H1 (cell line): ENCODE data around the gene AQP6. TPM values are rescaled to one million over a fixed set of nuclear protein-coding genes. Genes with fewer than 3 reads are reported as not detected.

Source experiments
- CTCF ChIA-PET: fragments of 300-600 bp; sonication (Branson Sonifier 250); formaldehyde crosslinking; loops from one replicate; lab custom pipeline; 2021; ENCODE audit not compliant: partially characterized antibody; lab: Charles Lee
- POLR2A ChIA-PET: fragments of 300-600 bp; sonication (Branson Sonifier 250); formaldehyde crosslinking; loops from one replicate; lab custom pipeline; 2021; ENCODE audit warnings: inconsistent platforms; ENCODE audit not compliant: partially characterized antibody; lab: Charles Lee
- DNase-seq, 2 experiments: peaks; one replicate each; pipeline versions ENCODE4 v3.0.0 to v3.0.0-alpha.2; 2010 to 2022; ENCODE audit warnings: low spot score in 2 of 2, low read depth in 1 of 2, mixed read lengths in 1 of 2
- FAIRE-seq: peaks from 2 replicates; lab custom pipeline; 2011; peaks lifted over from hg19 to GRCh38; lab: Jason Lieb, UNC
- H2AFZ ChIP-seq: 2 replicates; pipeline ENCODE4 v1.8.1; 2012; ENCODE audit warnings: low read length, inconsistent platforms
- H2AK5ac ChIP-seq: 2 replicates; pipeline ENCODE4 v1.6.1; 2013; ENCODE audit warnings: low read depth, low read length
- H2BK120ac ChIP-seq: replicated peaks from 2 replicates; pipeline ENCODE3; 2013; ENCODE audit warnings: low read depth, low read length, inconsistent platforms
- H2BK12ac ChIP-seq: 2 replicates; pipeline ENCODE4 v1.6.1; 2013; ENCODE audit warnings: low read depth, low read length
- H2BK15ac ChIP-seq: 2 replicates; pipeline ENCODE4 v1.6.1; 2013; ENCODE audit warnings: low read length
- H2BK20ac ChIP-seq: 2 replicates; pipeline ENCODE4 v1.6.1; 2013; ENCODE audit warnings: low read length
- H2BK5ac ChIP-seq: 2 replicates; pipeline ENCODE4 v1.6.1; 2013; ENCODE audit warnings: low read depth, low read length
- H3K14ac ChIP-seq: 2 replicates; pipeline ENCODE4 v1.6.1; 2013; ENCODE audit warnings: inconsistent platforms; ENCODE audit not compliant: insufficient read length
- H3K18ac ChIP-seq: 2 replicates; pipeline ENCODE4 v1.6.1; 2013; ENCODE audit warnings: low read length; ENCODE audit errors: extremely low read depth
- H3K23ac ChIP-seq: 2 replicates; pipeline ENCODE4 v1.6.1; 2013; ENCODE audit warnings: inconsistent platforms; ENCODE audit not compliant: insufficient read length
- H3K23me2 ChIP-seq: 2 replicates; pipeline ENCODE4 v1.6.1; 2013; ENCODE audit warnings: low read depth, low read length
- H3K27ac ChIP-seq: 2 replicates; pipeline ENCODE4 v1.6.1; 2011; ENCODE audit warnings: low read depth, low read length, inconsistent platforms
- H3K27me3 ChIP-seq, 4 experiments: replicated peaks in 1 of 4; 1 replicate in 1 of 4; 2 replicates in 3 of 4; pipeline versions ENCODE4 v1.6.1 to v1.8.1; 2011 to 2013; ENCODE audit warnings: low read length in 3 of 4, mild to moderate bottlenecking in 3 of 4, inconsistent platforms in 2 of 4, mixed read lengths in 2 of 4, moderate library complexity in 1 of 4; ENCODE audit not compliant: control insufficient read depth in 3 of 4, insufficient read depth in 3 of 4; ENCODE audit errors: extremely low read depth in 1 of 4
- H3K36me3 ChIP-seq, 4 experiments: 2 replicates each; pipeline versions ENCODE4 v1.6.1 to v1.8.1; 2011 to 2013; ENCODE audit warnings: mild to moderate bottlenecking in 4 of 4, low read length in 3 of 4, moderate library complexity in 2 of 4, control low read depth in 1 of 4, inconsistent platforms in 1 of 4; ENCODE audit not compliant: insufficient read depth in 4 of 4, control insufficient read depth in 2 of 4
- H3K4ac ChIP-seq: replicated peaks from 2 replicates; pipeline ENCODE3; 2013; ENCODE audit warnings: low read length, low read depth, mixed read lengths, inconsistent platforms; ENCODE audit not compliant: insufficient read length
- H3K4me1 ChIP-seq, 4 experiments: replicated peaks in 1 of 4; 1 replicate in 1 of 4; 2 replicates in 3 of 4; pipeline versions ENCODE4 v1.6.1 to v1.8.1; 2011 to 2013; ENCODE audit warnings: low read length in 3 of 4, inconsistent platforms in 2 of 4, mixed read lengths in 1 of 4; ENCODE audit not compliant: insufficient read depth in 4 of 4, control insufficient read depth in 3 of 4
- H3K4me2 ChIP-seq, 2 experiments: 2 replicates each; pipeline versions ENCODE4 v1.6.1 to v1.8.1; 2011 to 2013; ENCODE audit warnings: low read depth in 2 of 2, low read length in 2 of 2, control low read depth in 1 of 2, inconsistent platforms in 1 of 2, mild to moderate bottlenecking in 1 of 2; ENCODE audit not compliant: insufficient read depth in 1 of 2
- H3K4me3 ChIP-seq, 4 experiments: fragments of 200-600, 300-600 bp in 1 of 4; sonication (generic), shearing (Covaris generic), sonication (Bioruptor Twin) in 1 of 4; 2 replicates each; pipeline versions ENCODE4 v1.5.1 to v1.8.1; 2011 to 2016; ENCODE audit warnings: low read length in 4 of 4, low read depth in 3 of 4, control low read depth in 2 of 4, inconsistent platforms in 2 of 4, mild to moderate bottlenecking in 2 of 4, mixed read lengths in 1 of 4, moderate library complexity in 1 of 4; ENCODE audit not compliant: insufficient read depth in 2 of 4; ENCODE audit errors: extremely low read depth in 1 of 4
- H3K56ac ChIP-seq: replicated peaks from 2 replicates; pipeline ENCODE3; 2013; ENCODE audit warnings: low read depth, mild to moderate bottlenecking, mixed read lengths, low read length, inconsistent platforms; ENCODE audit not compliant: insufficient read length
- H3K79me1 ChIP-seq: 2 replicates; pipeline ENCODE4 v1.6.1; 2013; ENCODE audit warnings: low read depth, low read length, control low read depth
- H3K79me2 ChIP-seq, 2 experiments: 2 replicates each; pipeline versions ENCODE4 v1.6.1 to v1.8.1; 2012 to 2013; ENCODE audit warnings: low read length in 2 of 2, mild to moderate bottlenecking in 2 of 2, inconsistent platforms in 1 of 2; ENCODE audit not compliant: insufficient read depth in 2 of 2, control insufficient read depth in 1 of 2
- H3K9ac ChIP-seq, 4 experiments: replicated peaks in 1 of 4; 1 replicate in 1 of 4; 2 replicates in 3 of 4; pipeline versions ENCODE4 v1.6.1 to v1.8.1; 2011 to 2013; ENCODE audit warnings: low read depth in 3 of 4, low read length in 3 of 4, control low read depth in 2 of 4, mild to moderate bottlenecking in 2 of 4, moderate library complexity in 2 of 4, inconsistent platforms in 1 of 4; ENCODE audit errors: extremely low read depth in 1 of 4
- H3K9me3 ChIP-seq, 2 experiments: 2 replicates each; pipeline versions ENCODE4 v1.6.1 to v1.8.1; 2012 to 2013; ENCODE audit warnings: mild to moderate bottlenecking in 2 of 2, moderate library complexity in 2 of 2, control low read depth in 1 of 2, inconsistent platforms in 1 of 2, low read depth in 1 of 2, low read length in 1 of 2, mixed read lengths in 1 of 2; ENCODE audit not compliant: insufficient read depth in 2 of 2
- H4K20me1 ChIP-seq, 2 experiments: replicated peaks in 1 of 2; 2 replicates each; pipeline versions ENCODE3 to v1.8.1; 2011 to 2013; ENCODE audit warnings: inconsistent platforms in 2 of 2, low read length in 2 of 2, mild to moderate bottlenecking in 1 of 2; ENCODE audit not compliant: insufficient read depth in 2 of 2, control insufficient read depth in 1 of 2
- H4K5ac ChIP-seq: 2 replicates; pipeline ENCODE4 v1.6.1; 2013; ENCODE audit warnings: low read length, low read depth, mixed read lengths, inconsistent platforms; ENCODE audit not compliant: insufficient read length
- H4K8ac ChIP-seq: 2 replicates; pipeline ENCODE4 v1.8.0; 2013; ENCODE audit warnings: mild to moderate bottlenecking, moderate library complexity, low read length, inconsistent platforms; ENCODE audit not compliant: insufficient read depth; ENCODE audit errors: extremely low read depth
- H4K91ac ChIP-seq: replicated peaks from 2 replicates; pipeline ENCODE3; 2013; ENCODE audit warnings: low read length, mixed read lengths, inconsistent platforms; ENCODE audit not compliant: insufficient read length
- BACH1 ChIP-seq: IDR thresholded peaks from 2 replicates; pipeline ENCODE4 v1.6.1; 2012; ENCODE audit warnings: low read length, improper control_type of control experiment
- EP300 ChIP-seq, 2 experiments: IDR thresholded peaks; 1 replicate in 1 of 2; 2 replicates in 1 of 2; pipeline ENCODE4 v1.6.1; 2011 to 2012; ENCODE audit warnings: low read depth in 2 of 2, low read length in 2 of 2, mild to moderate bottlenecking in 2 of 2, borderline replicate concordance in 1 of 2, inconsistent platforms in 1 of 2, moderate library complexity in 1 of 2
- JUND ChIP-seq: IDR thresholded peaks from 2 replicates; pipeline ENCODE4 v1.6.1; 2011; ENCODE audit warnings: mild to moderate bottlenecking, improper control_type of control experiment, low read length
- POLR2A ChIP-seq, 2 experiments: IDR thresholded peaks; 1 replicate in 1 of 2; 2 replicates in 1 of 2; pipeline ENCODE4 v1.6.1; 2011; ENCODE audit warnings: low read depth in 2 of 2, low read length in 2 of 2, mild to moderate bottlenecking in 2 of 2; ENCODE audit errors: control extremely low read depth in 1 of 2
- SP1 ChIP-seq: IDR thresholded peaks from 2 replicates; pipeline ENCODE4 v1.6.1; 2011; ENCODE audit warnings: low read depth, low read length
- SUZ12 ChIP-seq: fragments of 200-600 bp; sonication (generic); IDR thresholded peaks from 2 replicates; pipeline ENCODE4 v1.6.1; 2012; ENCODE audit warnings: mild to moderate bottlenecking, inconsistent platforms, low read length, moderate library complexity, mixed read lengths
- TAF1 ChIP-seq: IDR thresholded peaks from 2 replicates; pipeline ENCODE4 v1.6.1; 2011; ENCODE audit warnings: mild to moderate bottlenecking, low read depth, low read length
- WGBS, 2 experiments: shearing (Covaris generic) in 1 of 2; methylation state at CpG; one replicate each; pipeline versions ENCODE4 v1.1.6 to v1.1.7; 2013 to 2015; ENCODE audit warnings: low lambda C conversion rate in 2 of 2, mixed read lengths in 2 of 2, inconsistent platforms in 1 of 2, low coverage in 1 of 2, missing lambda C conversion rate in 1 of 2; ENCODE audit not compliant: insufficient replicate concordance in 2 of 2, insufficient coverage in 1 of 2, insufficient read length in 1 of 2; ENCODE audit errors: extremely low coverage in 1 of 2, missing lambda C conversion rate in 1 of 2; 5-methylcytosine and 5-hydroxymethylcytosine counted together
- polyA plus RNA-seq, 7 experiments: library from polyadenylated mRNA; depleted of rRNA in 3 of 7; stranded (reverse) in 5 of 7; unstranded in 2 of 7; fragments of >200 nt in 5 of 7; fragments of 200-250 nt in 2 of 7; gene quantifications; 1 replicate in 5 of 7; 2 replicates in 1 of 7; 4 replicates in 1 of 7; pipeline versions ENCODE4 v1.2.1 to v1.2.3, GENCODE V29; 2011 to 2013; ENCODE audit warnings: missing spikeins in 2 of 7, mixed read lengths in 2 of 7
- total RNA-seq: library from RNA; stranded (reverse); fragmentation: NEBNext Ultra II Directional; extraction: Animal tissue kit (Norgen Biotek cat#: 25700); gene quantifications from 2 replicates; pipeline ENCODE4 v1.2.1, GENCODE V29; 2021

The AQP6 gene
- total and polyA plus RNA-seq, 2 of the 8 experiments (the other 6 are each of a cell fraction or from before 2014, with no cell fraction given): 0.03 to 0.17 TPM

DNA sequence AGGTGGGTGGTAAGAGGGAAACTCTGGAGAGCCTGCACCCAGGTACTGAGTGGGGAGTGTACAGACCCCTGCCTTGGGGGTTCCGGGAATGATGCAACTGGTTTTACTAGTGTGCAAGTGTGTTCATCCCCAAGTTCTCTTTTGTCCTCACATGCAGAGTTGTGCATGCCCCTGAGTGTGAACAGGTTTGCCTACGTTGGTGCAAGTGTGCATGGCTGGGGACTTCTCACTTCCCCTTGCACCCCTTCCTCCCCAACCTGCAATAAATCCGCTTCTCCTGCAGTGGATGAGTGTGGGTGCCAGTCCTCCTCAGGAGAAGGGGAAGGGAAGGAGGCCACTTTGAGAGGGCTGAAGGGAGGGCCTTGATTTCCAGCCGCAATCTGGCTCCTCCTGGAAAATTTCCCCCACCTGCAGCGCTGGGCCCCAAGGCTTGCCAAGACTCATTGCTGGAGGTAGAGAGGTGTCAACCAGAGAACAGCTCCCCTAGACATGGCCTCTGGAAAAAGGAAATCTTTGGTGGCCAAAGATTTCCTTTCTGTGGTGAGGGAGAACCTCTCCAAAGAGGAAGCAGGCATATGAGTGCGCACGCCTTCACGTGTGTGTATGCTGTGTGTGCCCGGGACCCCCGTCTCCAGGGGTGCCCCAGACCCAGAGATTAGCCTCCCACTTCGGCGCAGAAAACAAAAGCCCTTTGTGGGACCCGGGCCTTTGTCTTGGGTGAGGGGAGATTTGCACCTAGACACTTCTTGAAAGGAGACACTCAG, 16.7 kb upstream of the AQP6 start:
- FAIRE-seq: no peak
- peak overlapping the region in 1 of 2 experiments; percentile 47; a peak in 2 of 4 replicates for H3K4me2 ChIP-seq
- H3K18ac ChIP-seq: peak overlapping the region; percentile 71

More for the DNA sequence above, 16.7 kb upstream of the AQP6 start:
- H3K27ac ChIP-seq: no peak overlapping the region
- peaks cover 4 to 21% (median 16%) of the 10 kb centered on the region in 4 experiments for H3K4me1 ChIP-seq
- no peak for DNase-seq
- no peaks in the 10 kb centered on the region for H3K79me1 ChIP-seq
- H3K9me3 ChIP-seq: no peaks in the 10 kb centered on the region
- H2AK5ac ChIP-seq: peak overlapping the region; percentile 83
- H3K4me3 ChIP-seq: peak overlapping the region in 1 of 4 experiments; percentile 46; a peak in 1 of 8 replicates
- H3K27me3 ChIP-seq: peaks cover 11 to 48% (median 40%) of the 10 kb centered on the region in 4 experiments
- H3K4ac ChIP-seq: no peak overlapping the region
- no peak overlapping the region for H2BK5ac ChIP-seq
- H4K5ac ChIP-seq: no peak overlapping the region
- H4K91ac ChIP-seq: peak overlapping the region; percentile 50
- peak overlapping the region; percentile 40; the same call in 1 of the 2 replicates for H2BK20ac ChIP-seq
- ChIA-PET CTCF (interaction anchor here (0.6 to 7.8 kb wide), 13 partner anchors 10 to 113 kb away, joined by 3 to 86 read pairs (median 4); no protein-coding TSS in a partner anchor), POLR2A (interaction anchor here (1.1 to 1.5 kb wide), 2 partner anchors 10 to 129 kb away, joined by 3 to 5 read pairs; no protein-coding TSS in a partner anchor)
- no peaks in the 10 kb centered on the region for H3K36me3 ChIP-seq
- H3K79me2 ChIP-seq: no peaks in the 10 kb centered on the region
- no peak overlapping the region for H3K56ac ChIP-seq
- no peak overlapping the region for H4K8ac ChIP-seq
- no peak overlapping the region for H2BK120ac ChIP-seq
- H3K14ac ChIP-seq: no peak overlapping the region
- no peak overlapping the region for H3K23ac ChIP-seq
- 0 out of 2 replicates have a peak overlapping the region, but pooled peaks have one; percentile 49 for H2AFZ ChIP-seq
- peaks cover 2% of the 10 kb centered on the region; the same call in 1 of the 2 replicates for H3K23me2 ChIP-seq
- peak overlapping the region; percentile 88 for H2BK15ac ChIP-seq
- peak overlapping the region; percentile 80; the same call in 1 of the 2 replicates for H2BK12ac ChIP-seq
- no peaks in the 10 kb centered on the region for H4K20me1 ChIP-seq
- no peak overlapping the region for H3K9ac ChIP-seq
- WGBS, 2 experiments: 78% methylated on average over 12 of the region's 13 CpGs; no CpG with 5 or more reads in 1 of the 2 experiments
- TF ChIP-seq SUZ12 (0 out of 2 replicates have a peak, but pooled peaks have one; percentile 2), POLR2A (IDR thresholded peaks at IDR 0.05; ENCODE audit: control extremely low read depth in 1 of 2, low read depth in 2 of 2, low read length in 2 of 2) (no peak), SP1 (no peak), BACH1 (no peak), TAF1 (no peak), EP300 (IDR thresholded peaks at IDR 0.05; ENCODE audit: borderline replicate concordance in 1 of 2, low read depth in 2 of 2, low read length in 2 of 2) (no peak), JUND (no peak)
